Measurements from ENCODE around the gene EEIG2. TPM values are rescaled to one million over a fixed set of nuclear protein-coding genes. Genes with fewer than 3 reads are reported as not detected.

The EEIG2 gene
- total and polyA plus RNA-seq, 2 donors (not counting 3 experiments of a cell fraction or from before 2014, with no cell fraction given): 2.5 to 7.2 TPM

GRCh38 chr1:108572182-108572581 lies 12.3 kb downstream of the EEIG2 start:
- CTCF ChIA-PET: no interaction called here

GRCh38 chr1:108573183-108573582 lies 13.3 kb downstream of the EEIG2 start:
- Histone ChIP-seq H3K9me3 (replicated peaks; ENCODE audit: control insufficient read depth, insufficient read depth, low read length) (no peaks in the 10 kb centered on the region), H3K79me2 (ENCODE audit: control insufficient read depth, insufficient read depth, low read length) (no peaks in the 10 kb centered on the region), H3K4me1 (ENCODE audit: control insufficient read depth, extremely low read depth, insufficient read depth, low read length) (peaks cover 7% of the 10 kb centered on the region), H3K9ac (replicated peaks; ENCODE audit: extremely low read depth, insufficient read depth, low read length) (no peak overlapping the region), H2AFZ (ENCODE audit: low read depth, low read length) (no peak overlapping the region), H3K27ac (ENCODE audit: insufficient read depth, low read depth, low read length) (no peak overlapping the region), H4K20me1 (replicated peaks; ENCODE audit: control insufficient read depth, extremely low read depth, insufficient read depth, low read length) (no peaks in the 10 kb centered on the region), H3K36me3 (ENCODE audit: control insufficient read depth in 2 of 2, extremely low read depth in 1 of 2, insufficient read depth in 2 of 2, low read length in 2 of 2) (no peaks in the 10 kb centered on the region), H3K4me2 (ENCODE audit: insufficient read depth, low read length) (no peak overlapping the region), H3K27me3 (ENCODE audit: control insufficient read depth in 2 of 2, insufficient read depth in 2 of 2, low read length in 2 of 2) (no peaks in the 10 kb centered on the region), H3K9me1 (replicated peaks; ENCODE audit: control insufficient read depth, extremely low read depth, insufficient read depth, low read length) (no peaks in the 10 kb centered on the region), H3K4me3 (replicated peaks in 1 of 3; ENCODE audit: insufficient read depth in 1 of 3, low read depth in 1 of 3, low read length in 3 of 3) (no peak overlapping the region)
- no TSS peak for BruUV-seq (replicated peaks)
- TF ChIP-seq, protein P1, sequence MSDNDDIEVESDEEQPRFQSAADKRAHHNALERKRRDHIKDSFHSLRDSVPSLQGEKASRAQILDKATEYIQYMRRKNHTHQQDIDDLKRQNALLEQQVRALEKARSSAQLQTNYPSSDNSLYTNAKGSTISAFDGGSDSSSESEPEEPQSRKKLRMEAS (IDR thresholded peaks at IDR 0.05; ENCODE audit: insufficient read depth, insufficient read length): no peak
- TF ChIP-seq POLR2AphosphoS5 (IDR thresholded peaks at IDR 0.05; ENCODE audit: insufficient read depth, low read depth, low read length) (no peak), GATA2 (IDR thresholded peaks at IDR 0.05; ENCODE audit: insufficient read depth, insufficient read length, low read depth, low read length) (no peak), EZH2 (IDR thresholded peaks at IDR 0.05; ENCODE audit: borderline replicate concordance, low read depth, low read length, severe bottlenecking) (no peak), FOS (IDR thresholded peaks at IDR 0.05; ENCODE audit: borderline replicate concordance, insufficient read depth, low read length) (no peak), JUN (IDR thresholded peaks at IDR 0.05; ENCODE audit: borderline replicate concordance, insufficient read depth, insufficient read length, low read depth) (no peak), MYC (IDR thresholded peaks at IDR 0.05; ENCODE audit: low read depth, low read length) (no peak), POLR2A (IDR thresholded peaks at IDR 0.05; ENCODE audit: low read depth, low read length) (no peak)
- TF ChIP-seq, protein P2, sequence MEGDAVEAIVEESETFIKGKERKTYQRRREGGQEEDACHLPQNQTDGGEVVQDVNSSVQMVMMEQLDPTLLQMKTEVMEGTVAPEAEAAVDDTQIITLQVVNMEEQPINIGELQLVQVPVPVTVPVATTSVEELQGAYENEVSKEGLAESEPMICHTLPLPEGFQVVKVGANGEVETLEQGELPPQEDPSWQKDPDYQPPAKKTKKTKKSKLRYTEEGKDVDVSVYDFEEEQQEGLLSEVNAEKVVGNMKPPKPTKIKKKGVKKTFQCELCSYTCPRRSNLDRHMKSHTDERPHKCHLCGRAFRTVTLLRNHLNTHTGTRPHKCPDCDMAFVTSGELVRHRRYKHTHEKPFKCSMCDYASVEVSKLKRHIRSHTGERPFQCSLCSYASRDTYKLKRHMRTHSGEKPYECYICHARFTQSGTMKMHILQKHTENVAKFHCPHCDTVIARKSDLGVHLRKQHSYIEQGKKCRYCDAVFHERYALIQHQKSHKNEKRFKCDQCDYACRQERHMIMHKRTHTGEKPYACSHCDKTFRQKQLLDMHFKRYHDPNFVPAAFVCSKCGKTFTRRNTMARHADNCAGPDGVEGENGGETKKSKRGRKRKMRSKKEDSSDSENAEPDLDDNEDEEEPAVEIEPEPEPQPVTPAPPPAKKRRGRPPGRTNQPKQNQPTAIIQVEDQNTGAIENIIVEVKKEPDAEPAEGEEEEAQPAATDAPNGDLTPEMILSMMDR (IDR thresholded peaks at IDR 0.05; ENCODE audit: extremely low read depth in 1 of 2, insufficient read depth in 1 of 2, low read depth in 1 of 2, low read length in 2 of 2): no peak
- no peak for DNase-seq (ENCODE audit: low read depth, low spot score)
- dilution Hi-C loops (cut with MboI; ENCODE audit: extremely low pct_ligation_motif_present, low sequenced_read_pairs): no loop called here
- CTCF ChIA-PET: no interaction called here
- FAIRE-seq: no peak
- POLR2A ChIA-PET: no interaction called here
- intact Hi-C loops (cut with micrococcal nuclease): no loop called here

More at GRCh38 chr1:108572182-108572581, 12.3 kb downstream of the EEIG2 start:
- no peak overlapping the region for H3K4me2 ChIP-seq (ENCODE audit: insufficient read depth, low read length)
- peaks cover 7% of the 10 kb centered on the region for H3K4me1 ChIP-seq (ENCODE audit: control insufficient read depth, extremely low read depth, insufficient read depth, low read length)
- H2AFZ ChIP-seq (ENCODE audit: low read depth, low read length): no peak overlapping the region
- H3K79me2 ChIP-seq (ENCODE audit: control insufficient read depth, insufficient read depth, low read length): no peaks in the 10 kb centered on the region
- FAIRE-seq: no peak
- TF ChIP-seq JUN (IDR thresholded peaks at IDR 0.05; ENCODE audit: borderline replicate concordance, insufficient read depth, insufficient read length, low read depth) (no peak), FOS (IDR thresholded peaks at IDR 0.05; ENCODE audit: borderline replicate concordance, insufficient read depth, low read length) (no peak), MYC (IDR thresholded peaks at IDR 0.05; ENCODE audit: low read depth, low read length) (no peak), POLR2A (IDR thresholded peaks at IDR 0.05; ENCODE audit: low read depth, low read length) (no peak), GATA2 (IDR thresholded peaks at IDR 0.05; ENCODE audit: insufficient read depth, insufficient read length, low read depth, low read length) (no peak)
- TF ChIP-seq, protein P2 (IDR thresholded peaks at IDR 0.05; ENCODE audit: extremely low read depth in 1 of 2, insufficient read depth in 1 of 2, low read depth in 1 of 2, low read length in 2 of 2): no peak
- TF ChIP-seq, protein P1 (IDR thresholded peaks at IDR 0.05; ENCODE audit: insufficient read depth, insufficient read length): no peak
- intact Hi-C loops (cut with micrococcal nuclease): no loop called here
- no peaks in the 10 kb centered on the region for H4K20me1 ChIP-seq (replicated peaks; ENCODE audit: control insufficient read depth, extremely low read depth, insufficient read depth, low read length)
- no peaks in the 10 kb centered on the region for H3K27me3 ChIP-seq (ENCODE audit: control insufficient read depth in 2 of 2, insufficient read depth in 2 of 2, low read length in 2 of 2)
- no peak for DNase-seq (ENCODE audit: low read depth, low spot score)
- BruUV-seq (replicated peaks): no TSS peak
- POLR2A ChIA-PET: no interaction called here
- H3K9me1 ChIP-seq (replicated peaks; ENCODE audit: control insufficient read depth, extremely low read depth, insufficient read depth, low read length): no peaks in the 10 kb centered on the region
- no peak overlapping the region for H3K9ac ChIP-seq (replicated peaks; ENCODE audit: extremely low read depth, insufficient read depth, low read length)
- dilution Hi-C loops (cut with MboI; ENCODE audit: extremely low pct_ligation_motif_present, low sequenced_read_pairs): no loop called here
- H3K9me3 ChIP-seq (replicated peaks; ENCODE audit: control insufficient read depth, insufficient read depth, low read length): no peaks in the 10 kb centered on the region
- no peak overlapping the region for H3K27ac ChIP-seq (ENCODE audit: insufficient read depth, low read depth, low read length)
- H3K36me3 ChIP-seq (ENCODE audit: control insufficient read depth in 2 of 2, extremely low read depth in 1 of 2, insufficient read depth in 2 of 2, low read length in 2 of 2): no peaks in the 10 kb centered on the region
- H3K4me3 ChIP-seq (replicated peaks in 1 of 3; ENCODE audit: insufficient read depth in 1 of 3, low read depth in 1 of 3, low read length in 3 of 3): no peak overlapping the region

All from endothelial cell of umbilical vein (primary cell).